Pancreas (tissue), 10 donors: ENCODE measurements around the gene PRR7. TPM values are rescaled to one million over a fixed set of nuclear protein-coding genes. Genes with fewer than 3 reads are reported as not detected.
A peak's percentile ranks its signal among the peaks of the same experiment; 100 is the strongest.

ENCODE experiments used
- ATAC-seq, 4 donors: fragments of 200-7000 bp; cut with Tn5 transposase; one replicate each; pipeline versions ENCODE4 v1.8.0 to v1.9.1; 2020; ENCODE audit warnings: mild to moderate bottlenecking in 4 of 4, moderate library complexity in 4 of 4
- DNase-seq, 6 donors: peaks; one replicate each; pipeline ENCODE4 v3.0.0-alpha.2; 2020
- FAIRE-seq: peaks from 2 replicates; lab custom pipeline; 2012; peaks lifted over from hg19 to GRCh38; lab: Jason Lieb, UNC
- H3K27ac ChIP-seq, 4 donors: fragments of 200-600 bp; sonication (generic); 1 replicate in 3 of 4; 2 replicates in 1 of 4; pipeline versions ENCODE4 v1.5.0 to v1.8.0; 2020
- H3K27me3 ChIP-seq, 4 donors: fragments of 200-600 bp; one replicate each; pipeline ENCODE4 v1.8.0; 2021
- H3K36me3 ChIP-seq, 3 donors: fragments of 200-600 bp; sonication (generic) in 1 of 3; one replicate each; pipeline versions ENCODE4 v1.5.0 to v1.8.0; 2020 to 2021
- H3K4me1 ChIP-seq, 3 donors: fragments of 200-600 bp; one replicate each; pipeline ENCODE4 v1.8.0; 2021
- H3K4me3 ChIP-seq, 4 donors: fragments of 200-600 bp; sonication (generic) in 2 of 4; one replicate each; pipeline versions ENCODE4 v1.5.0 to v1.8.0; 2020 to 2021
- H3K9me3 ChIP-seq, 4 donors: fragments of 200-600 bp; one replicate each; pipeline ENCODE4 v1.8.0; 2021
- WGBS, 2 donors: extraction: QIAGEN DNeasy Blood & Tissue Kit; methylation state at CpG; one replicate each; pipeline ENCODE4 v1.1.7; 2013; 5-methylcytosine and 5-hydroxymethylcytosine counted together
- intact Hi-C, 3 donors: fragments of 100-400 bp; cut with DNase I; formaldehyde crosslinking; loops; one replicate each; pipeline versions ENCODE4 v1.11.1 to v1.14.2; 2022
- polyA plus RNA-seq, 2 donors: library from polyadenylated mRNA; stranded (reverse); fragments of 200-250 nt; gene quantifications; one replicate each; pipeline ENCODE4 v1.2.3, GENCODE V29; 2013
- total RNA-seq, 6 donors: library from RNA; stranded (reverse); fragmentation: NEBNext Ultra II Directional in 4 of 6; extraction: Animal tissue kit (Norgen Biotek cat#: 25700) in 4 of 6; gene quantifications; one replicate each; pipeline versions ENCODE4 v1.2.1 to v1.2.4, GENCODE V29; 2021 to 2023
- TF ChIP-seq, protein P1 (sequence below), 4 donors: fragments of 200-600 bp; sonication (generic) in 3 of 4; IDR thresholded peaks; one replicate each; pipeline versions ENCODE4 v1.5.0 to v1.8.0; 2021; ENCODE audit warnings: antibody characterized with exemption in 4 of 4
- donor health status: healthy with polysubstance abuse.
- donor health status: DM: no; HTN: no; CAD: no; lungs with moderate emphysema.
- donor health status: DM: no; HTN: no; CAD: no.
- donor health status: control.
- donor health status: control.
- donor health status: Bipolar disorder and iron deficiency.
- donor health status: DM: yes; HTN: yes; CAD: no.
- donor health status: DM: no; HTN: no; CAD: no.
- donor health status: DM: no; HTN: no; CAD: no.
- donor health status: DM: yes; HTN: yes; CAD: no.

The PRR7 gene
- total and polyA plus RNA-seq, 8 donors, result 1.7 to 3.5 (median 2.7) TPM

DNA sequence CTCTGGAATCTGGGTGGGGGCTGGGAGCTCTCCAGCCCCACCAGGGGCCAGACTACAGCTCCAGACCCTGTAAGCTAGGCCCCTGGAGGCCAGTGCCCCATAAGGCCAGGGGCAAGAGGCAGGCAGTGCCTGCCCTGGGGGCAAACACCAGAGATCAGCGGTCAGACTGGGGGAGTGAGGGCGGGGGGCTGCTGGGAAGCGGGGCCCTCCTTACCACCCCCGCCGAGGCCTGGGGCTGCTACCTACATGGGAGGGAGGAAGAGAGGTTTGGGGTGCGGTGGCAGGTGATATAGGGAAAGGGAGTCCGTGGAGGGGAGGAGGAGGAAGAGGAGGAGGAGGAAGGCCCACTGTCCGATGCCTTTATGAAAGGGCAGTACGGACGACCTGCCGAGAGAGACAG lies 12.7 kb downstream of the PRR7 start:
- no peak overlapping the region for H3K27ac ChIP-seq
- H3K9me3 ChIP-seq, result no peaks in the 10 kb centered on the region
- peaks cover 0 to 6% (median 0%) of the 10 kb centered on the region in 3 donors for H3K4me1 ChIP-seq
- TF ChIP-seq, protein P1, sequence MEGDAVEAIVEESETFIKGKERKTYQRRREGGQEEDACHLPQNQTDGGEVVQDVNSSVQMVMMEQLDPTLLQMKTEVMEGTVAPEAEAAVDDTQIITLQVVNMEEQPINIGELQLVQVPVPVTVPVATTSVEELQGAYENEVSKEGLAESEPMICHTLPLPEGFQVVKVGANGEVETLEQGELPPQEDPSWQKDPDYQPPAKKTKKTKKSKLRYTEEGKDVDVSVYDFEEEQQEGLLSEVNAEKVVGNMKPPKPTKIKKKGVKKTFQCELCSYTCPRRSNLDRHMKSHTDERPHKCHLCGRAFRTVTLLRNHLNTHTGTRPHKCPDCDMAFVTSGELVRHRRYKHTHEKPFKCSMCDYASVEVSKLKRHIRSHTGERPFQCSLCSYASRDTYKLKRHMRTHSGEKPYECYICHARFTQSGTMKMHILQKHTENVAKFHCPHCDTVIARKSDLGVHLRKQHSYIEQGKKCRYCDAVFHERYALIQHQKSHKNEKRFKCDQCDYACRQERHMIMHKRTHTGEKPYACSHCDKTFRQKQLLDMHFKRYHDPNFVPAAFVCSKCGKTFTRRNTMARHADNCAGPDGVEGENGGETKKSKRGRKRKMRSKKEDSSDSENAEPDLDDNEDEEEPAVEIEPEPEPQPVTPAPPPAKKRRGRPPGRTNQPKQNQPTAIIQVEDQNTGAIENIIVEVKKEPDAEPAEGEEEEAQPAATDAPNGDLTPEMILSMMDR (IDR thresholded peaks at IDR 0.05), result no peak
- no peak for ATAC-seq
- DNase-seq, result peak in 1 of 6 donors; percentile 60
- no peak overlapping the region for H3K4me3 ChIP-seq
- WGBS, 2 donors, result 92% methylated on average over 10 to 11 of the region's 11 CpGs
- FAIRE-seq, result no peak
- intact Hi-C loops, result loop anchor here in 1 of 3 donors (10.0 kb wide), 1 partner anchor 145 kb away; the partner anchor contains the start of gene MXD3
- no peaks in the 10 kb centered on the region for H3K36me3 ChIP-seq
- H3K27me3 ChIP-seq, result no peaks in the 10 kb centered on the region

DNA sequence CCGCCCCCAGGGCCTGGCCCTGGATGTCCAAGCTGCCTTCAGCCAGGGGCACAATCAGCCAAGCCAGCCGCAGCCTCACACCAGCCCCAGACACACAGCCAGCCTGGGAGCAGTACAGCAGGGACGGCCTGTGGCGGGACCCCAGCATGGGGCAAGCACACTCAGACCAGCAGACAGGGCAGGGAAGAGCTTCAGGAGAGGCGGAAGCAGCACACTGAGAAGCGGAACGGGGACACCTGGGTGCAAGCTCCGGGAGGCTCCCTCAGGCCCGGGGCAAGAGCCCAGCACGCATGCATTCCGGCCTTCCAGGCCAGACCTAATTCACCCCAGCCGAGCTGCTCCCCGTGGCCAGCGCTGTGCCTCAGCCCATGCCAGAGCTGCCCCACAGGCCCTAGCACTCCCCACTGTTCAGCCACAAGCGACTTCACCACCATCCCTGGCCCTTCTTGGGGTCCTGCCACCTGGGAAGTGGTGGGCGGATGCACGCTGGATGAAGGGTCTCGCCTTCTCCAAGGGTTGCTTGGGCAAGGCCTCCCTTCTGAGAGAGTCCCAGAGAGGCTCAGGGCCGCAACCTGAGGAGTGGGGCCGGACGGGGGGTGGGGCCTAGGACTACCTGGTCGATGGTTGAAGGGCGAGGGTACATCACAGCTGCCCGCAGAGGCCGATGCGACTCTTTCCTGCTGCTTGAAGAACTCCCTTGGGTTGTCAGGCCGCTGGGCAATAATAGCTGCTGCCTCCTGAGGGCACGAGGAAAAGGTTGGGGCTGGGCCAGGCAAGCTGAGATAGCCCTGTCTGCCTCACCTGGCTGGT lies 13.4 kb downstream of the PRR7 start:
- Histone ChIP-seq H3K36me3 (no peaks in the 10 kb centered on the region), H3K4me1 (peaks cover 0 to 6% (median 0%) of the 10 kb centered on the region in 3 donors), H3K27me3 (no peaks in the 10 kb centered on the region), H3K9me3 (no peaks in the 10 kb centered on the region), H3K4me3 (no peak overlapping the region), H3K27ac (no peak overlapping the region)
- FAIRE-seq (no peak), DNase-seq (peak in 2 of 6 donors; percentile 27 to 75), ATAC-seq (no peak)
- intact Hi-C loops, result loop anchor here in 1 of 3 donors (10.0 kb wide), 1 partner anchor 145 kb away; the partner anchor contains the start of gene MXD3
- TF ChIP-seq, protein P1 (IDR thresholded peaks at IDR 0.05), result no peak
- 93 to 95% methylated on average over 27 to 28 of the region's 28 CpGs for WGBS, 2 donors

DNA sequence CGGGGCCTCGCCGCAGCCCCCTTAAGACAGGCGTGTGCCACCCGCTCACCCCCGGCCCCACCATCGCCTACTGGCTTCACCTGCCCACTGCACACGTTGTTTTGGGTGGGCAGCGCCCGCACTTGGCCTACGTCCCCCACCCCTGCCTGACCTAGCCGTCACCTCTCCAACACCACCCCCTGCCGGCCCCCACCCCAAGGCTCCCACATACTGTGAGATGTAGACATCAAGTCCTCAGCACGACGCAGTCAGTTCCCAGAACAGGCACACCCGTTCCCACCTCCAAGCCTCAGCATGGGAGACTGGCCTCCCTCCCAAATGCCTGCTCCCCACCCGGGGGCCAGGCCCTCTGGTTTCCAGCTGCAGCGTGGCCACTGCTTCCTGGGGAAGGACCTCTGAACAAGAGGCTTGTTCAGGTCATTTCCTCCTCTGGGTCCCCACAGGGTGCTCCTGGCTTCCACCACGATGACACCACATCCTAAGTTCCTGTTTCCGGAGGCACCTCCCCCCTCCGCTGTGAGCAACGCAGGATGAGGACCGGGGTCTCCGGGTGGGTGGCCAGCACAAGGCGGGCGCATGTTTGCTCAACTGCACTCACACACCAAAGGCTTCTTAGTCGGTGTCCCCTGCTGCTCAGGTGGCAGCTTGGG lies 15.5 kb downstream of the PRR7 start:
- H3K27ac ChIP-seq, result no peak overlapping the region
- DNase-seq (peak in 2 of 6 donors; percentile 21 to 60), ATAC-seq (no peak), FAIRE-seq (no peak)
- H3K27me3 ChIP-seq, result no peaks in the 10 kb centered on the region
- H3K4me1 ChIP-seq, result no peaks in the 10 kb centered on the region
- no peaks in the 10 kb centered on the region for H3K36me3 ChIP-seq
- no peaks in the 10 kb centered on the region for H3K9me3 ChIP-seq
- WGBS, 2 donors, result 83 to 84% methylated on average over 27 of the region's 27 CpGs
- intact Hi-C loops, result no loop called here
- no peak overlapping the region for H3K4me3 ChIP-seq
- TF ChIP-seq, protein P1 (IDR thresholded peaks at IDR 0.05), result no peak

DNA sequence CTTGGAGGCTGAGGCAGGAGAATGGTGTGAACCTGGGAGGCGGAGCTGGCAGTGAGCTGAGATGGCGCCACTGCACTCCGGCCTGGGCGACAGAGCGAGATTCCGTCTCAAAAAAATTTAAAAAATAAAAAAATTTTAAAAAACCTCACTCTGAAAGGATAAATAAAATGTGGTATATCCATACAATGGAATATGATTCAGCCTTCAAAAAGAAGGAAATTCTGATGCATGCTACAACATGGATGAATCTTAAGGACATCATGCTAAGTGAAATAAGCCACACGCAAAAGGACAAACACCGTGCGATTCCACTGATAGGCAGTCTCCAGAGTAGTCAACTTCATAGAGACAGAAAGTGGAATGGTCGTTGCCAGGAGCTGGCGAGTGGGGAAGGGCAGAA lies 18.4 kb downstream of the PRR7 start:
- TF ChIP-seq, protein P1 (IDR thresholded peaks at IDR 0.05), result no peak
- DNase-seq (no peak), FAIRE-seq (no peak), ATAC-seq (no peak)
- Histone ChIP-seq H3K4me1 (no peaks in the 10 kb centered on the region), H3K4me3 (no peak overlapping the region), H3K36me3 (no peaks in the 10 kb centered on the region), H3K9me3 (no peaks in the 10 kb centered on the region), H3K27me3 (no peaks in the 10 kb centered on the region), H3K27ac (no peak overlapping the region)
- intact Hi-C loops, result no loop called here
- WGBS, 2 donors, result 97 to 98% methylated on average over 11 of the region's 11 CpGs
